SK-N-SH treated with all-trans-retinoic acid at 6 μM for 48 hours (cell line): Measurements from ENCODE around the gene DYSF.

Experiments used
- CREB5 ChIP-seq: fragments of 250-450 bp; sonication (Bioruptor Pico); IDR thresholded peaks from 2 replicates; pipeline ENCODE4 v1.5.1; 2020; ENCODE audit warnings: low read depth, mild to moderate bottlenecking, moderate library complexity
- ESRRG ChIP-seq: fragments of 250-450 bp; sonication (Bioruptor Pico); IDR thresholded peaks from 2 replicates; pipeline ENCODE4 v1.6.1; 2021; ENCODE audit warnings: mild to moderate bottlenecking
- GLIS3 ChIP-seq: fragments of 250-450 bp; sonication (Bioruptor Pico); IDR thresholded peaks from 2 replicates; pipeline ENCODE4 v1.5.0; 2020; ENCODE audit warnings: mild to moderate bottlenecking, moderate library complexity
- ISL1 ChIP-seq: fragments of 250-450 bp; sonication (Bioruptor Pico); IDR thresholded peaks from 2 replicates; pipeline ENCODE4 v2.1.2; 2022; ENCODE audit warnings: mild to moderate bottlenecking, moderate library complexity
- OSR1 ChIP-seq: fragments of 250-450 bp; sonication (Bioruptor Pico); IDR thresholded peaks from 2 replicates; pipeline ENCODE4 v1.8.0; 2022; ENCODE audit warnings: moderate library complexity, mild to moderate bottlenecking, inconsistent platforms
- PATZ1 ChIP-seq: fragments of 250-450 bp; sonication (Bioruptor Pico); IDR thresholded peaks from 2 replicates; pipeline ENCODE4 v1.8.0; 2020; ENCODE audit warnings: mild to moderate bottlenecking, moderate library complexity, borderline replicate concordance
- SNAI2 ChIP-seq: fragments of 250-450 bp; sonication (Bioruptor Pico); IDR thresholded peaks from 2 replicates; pipeline ENCODE4 v1.5.0; 2020; ENCODE audit warnings: mild to moderate bottlenecking, moderate library complexity
- TCF4 ChIP-seq: fragments of 250-450 bp; sonication (Bioruptor Pico); IDR thresholded peaks from 2 replicates; pipeline ENCODE4 v1.8.0; 2021; ENCODE audit warnings: mild to moderate bottlenecking, moderate library complexity, borderline replicate concordance
- TSHZ2 ChIP-seq: fragments of 250-450 bp; sonication (Bioruptor Pico); IDR thresholded peaks from 2 replicates; pipeline ENCODE4 v1.5.0; 2020; ENCODE audit warnings: mild to moderate bottlenecking, moderate library complexity
- ZFP30 ChIP-seq: fragments of 450-650 bp; formaldehyde crosslinking; IDR thresholded peaks from 2 replicates; pipeline ENCODE4 v1.5.0; 2022; ENCODE audit warnings: mild to moderate bottlenecking, moderate library complexity
- ZNF565 ChIP-seq: fragments of 450-650 bp; formaldehyde crosslinking; conservative IDR thresholded peaks from 2 replicates; pipeline ENCODE4 v1.5.0; 2020; ENCODE audit warnings: low read depth, mild to moderate bottlenecking, moderate library complexity
- ZNF8 ChIP-seq: fragments of 450-650 bp; formaldehyde crosslinking; IDR thresholded peaks from 2 replicates; pipeline ENCODE4 v1.5.0; 2020; ENCODE audit warnings: mild to moderate bottlenecking, moderate library complexity

- TF ChIP-seq SNAI2 (CRISPR knock-in tag) = no peak
- TF ChIP-seq ZFP30 = no peak
- no peak for TF ChIP-seq ZNF565 (CRISPR knock-in tag)
- TF ChIP-seq GLIS3 = no peak
- TF ChIP-seq PATZ1 (CRISPR knock-in tag) = no peak
- TF ChIP-seq TSHZ2 (CRISPR knock-in tag) = no peak
- no peak for TF ChIP-seq ISL1 (CRISPR knock-in tag)
- no peak for TF ChIP-seq ZNF8 (CRISPR knock-in tag)
- no peak for TF ChIP-seq OSR1 (CRISPR knock-in tag)
- no peak for TF ChIP-seq ESRRG
- TF ChIP-seq TCF4 (CRISPR knock-in tag) = no peak
- TF ChIP-seq CREB5 = no peak
Measured at GRCh38 chr2:71721669-71722068, 268.3 kb downstream of the DYSF start.
